Stimulated activated CD4-positive, alpha-beta T cell treated with anti-CD3 and anti-CD28 coated beads, Interleukin-2, amount 100 ng/mL, for 4 hours (primary cell): Measurements from ENCODE around the gene MYH14.

ENCODE experiments used
- DNase-seq: peaks from one replicate; pipeline ENCODE4 v3.0.0-alpha.2; 2020; ENCODE audit warnings: low read depth

The MYH14 gene

DNA sequence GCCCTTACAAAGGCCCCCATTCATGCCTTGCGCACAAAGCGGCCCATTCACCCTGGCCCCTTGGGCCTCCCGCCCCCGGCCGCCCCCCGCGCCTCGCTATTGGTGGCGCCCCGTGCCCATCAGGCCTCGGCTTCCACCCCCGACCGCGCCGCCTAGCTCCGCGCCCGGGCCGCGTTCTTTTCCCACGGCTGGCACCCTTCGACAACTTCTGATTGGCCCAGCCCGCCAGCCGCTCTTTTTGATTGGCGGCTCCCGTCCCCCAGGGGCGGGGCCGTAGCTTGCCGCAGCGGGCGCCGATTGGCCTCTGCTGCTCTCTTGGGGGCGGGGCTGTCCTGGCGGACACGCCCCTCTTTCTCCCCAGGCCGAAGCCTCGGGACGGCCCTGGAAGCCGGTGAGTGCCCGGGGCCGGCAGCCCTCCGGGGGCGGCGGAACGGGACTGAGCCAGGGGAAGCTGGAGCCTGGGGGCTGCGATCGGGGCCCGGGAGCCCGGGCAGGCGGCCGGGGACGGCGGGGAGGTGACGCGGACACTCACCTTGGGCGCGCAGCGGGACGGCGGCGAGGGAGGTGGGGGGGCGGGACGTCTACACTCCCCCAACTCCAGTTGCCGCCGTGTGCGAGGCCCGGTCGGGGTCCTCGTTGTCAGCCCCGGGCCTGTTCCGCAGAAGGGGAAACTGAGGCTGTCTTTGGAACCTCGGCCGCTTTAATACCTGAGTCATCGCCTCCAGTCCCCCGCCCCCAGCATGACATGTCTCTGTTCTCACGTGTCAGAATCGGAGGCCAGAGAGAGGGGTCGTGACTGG lies at the start of gene MYH14:
MYH14 (plus strand) TSS at position 342 of the 800 bp plus-strand sequence. CDS start 6,744 bp downstream, outside the sequence.
- no peak for DNase-seq

DNA sequence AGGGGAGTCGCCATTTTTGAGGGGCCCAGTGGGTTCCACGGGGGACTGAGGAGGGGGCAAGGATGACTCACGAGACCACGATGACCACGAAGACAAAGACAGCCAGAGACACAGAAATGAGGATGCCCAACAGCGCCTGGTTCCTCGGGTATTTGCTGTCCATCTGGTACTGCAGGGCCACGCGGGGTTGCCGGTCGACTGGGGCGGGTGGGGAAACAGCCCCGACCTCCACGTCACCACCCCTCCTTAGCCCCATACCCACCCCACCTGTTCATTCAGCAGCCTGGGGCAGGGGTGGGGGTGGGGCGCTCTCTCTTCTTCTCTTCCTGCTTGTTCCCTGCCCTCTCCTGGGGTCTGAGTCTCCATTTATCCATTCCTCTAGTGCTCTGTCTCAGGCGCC lies 48.9 kb upstream of the MYH14 start:
- DNase-seq: no peak

DNA sequence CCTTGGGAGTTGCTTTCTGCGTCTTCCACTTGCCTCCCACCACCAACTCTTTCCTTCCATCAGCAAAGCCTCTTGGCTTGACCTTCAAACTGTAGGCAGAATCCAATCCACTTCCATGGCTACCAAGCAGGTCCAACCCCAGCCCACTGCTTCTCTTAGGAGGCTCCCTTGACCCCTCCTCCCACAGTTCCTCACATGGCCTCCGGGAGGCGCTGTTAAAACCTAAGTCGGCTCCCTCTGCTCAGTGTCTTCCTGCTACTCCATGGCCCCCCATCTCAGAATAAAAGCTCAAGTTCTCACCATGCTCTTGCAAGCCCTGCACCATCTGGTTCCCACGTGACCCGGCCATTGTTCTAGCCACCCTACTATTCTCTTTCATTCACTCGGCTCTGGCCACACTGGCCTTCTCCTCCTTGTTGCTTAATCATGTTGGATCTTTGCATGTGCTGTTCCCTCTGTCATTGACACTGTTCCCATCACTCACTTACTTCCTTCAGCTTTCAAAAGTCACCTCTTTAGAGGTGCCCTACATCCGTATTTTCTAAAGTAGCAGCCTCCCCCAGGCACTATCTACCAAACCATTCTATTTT lies 47.8 kb upstream of the MYH14 start:
- no peak for DNase-seq

DNA sequence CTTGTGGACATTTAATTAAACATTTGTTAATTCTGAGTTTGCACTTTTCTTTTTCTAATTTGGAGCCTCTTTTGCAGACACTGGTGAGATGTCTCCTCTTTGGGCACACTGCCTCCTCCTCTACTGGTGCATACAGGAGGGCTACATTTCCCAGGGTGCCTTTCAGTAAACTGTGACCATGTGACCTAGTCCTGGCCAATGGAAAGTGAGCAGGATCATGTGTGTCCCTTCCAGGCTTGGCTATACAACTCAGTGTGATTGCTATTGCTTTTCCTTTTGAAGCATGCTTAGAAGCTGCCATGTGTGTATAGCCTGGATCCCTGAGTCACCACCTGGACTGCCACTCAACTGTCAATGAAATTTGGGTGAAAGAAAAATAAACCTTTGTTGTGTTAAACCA lies 44.8 kb upstream of the MYH14 start:
- DNase-seq: no peak

DNA sequence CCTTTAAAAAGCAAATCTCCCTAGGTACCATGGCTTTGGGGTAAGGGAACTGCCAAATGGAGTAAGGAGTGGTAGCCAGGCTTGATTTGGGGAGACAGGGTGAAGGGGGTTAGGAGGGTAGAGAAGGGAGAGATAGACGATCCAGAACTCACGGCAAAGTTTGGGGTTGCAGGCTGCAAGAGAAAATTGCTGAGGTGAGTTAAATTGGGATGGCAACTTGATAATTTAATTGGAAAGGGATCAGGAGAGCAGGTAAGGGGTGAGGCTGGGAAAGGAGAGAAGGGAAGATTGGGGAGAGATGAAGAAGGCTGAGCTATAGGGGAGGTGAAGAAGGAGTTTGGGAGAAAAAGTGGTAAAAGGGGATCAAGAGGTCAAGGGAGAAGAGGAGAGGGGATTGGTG lies 44.3 kb upstream of the MYH14 start:
- no peak for DNase-seq

DNA sequence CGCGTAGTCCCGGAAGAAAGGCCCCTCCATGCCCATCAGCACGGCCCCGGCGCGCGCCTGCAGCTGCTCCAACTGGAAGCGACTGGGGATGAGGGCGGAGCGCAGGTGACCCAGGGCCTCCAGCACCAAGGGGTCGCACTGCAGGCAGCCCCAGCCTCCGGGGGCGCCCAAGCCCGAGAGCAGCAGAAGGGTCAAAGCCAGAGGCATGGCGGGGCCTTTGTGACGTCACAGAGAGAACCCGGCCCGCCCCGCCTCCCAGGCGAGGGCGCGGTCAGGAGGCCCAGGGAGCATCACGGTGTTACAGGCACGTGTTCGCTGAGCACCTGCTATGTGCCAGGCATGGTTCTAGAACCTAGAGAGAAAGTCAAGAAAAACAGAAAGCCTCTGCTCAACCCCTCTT lies 40.4 kb upstream of the MYH14 start, which contains the start of gene IZUMO2:
IZUMO2 (minus strand) TSS at position 294 of the 400 bp plus-strand sequence; CDS start at position 207, 87 bp downstream.
- DNase-seq: no peak

DNA sequence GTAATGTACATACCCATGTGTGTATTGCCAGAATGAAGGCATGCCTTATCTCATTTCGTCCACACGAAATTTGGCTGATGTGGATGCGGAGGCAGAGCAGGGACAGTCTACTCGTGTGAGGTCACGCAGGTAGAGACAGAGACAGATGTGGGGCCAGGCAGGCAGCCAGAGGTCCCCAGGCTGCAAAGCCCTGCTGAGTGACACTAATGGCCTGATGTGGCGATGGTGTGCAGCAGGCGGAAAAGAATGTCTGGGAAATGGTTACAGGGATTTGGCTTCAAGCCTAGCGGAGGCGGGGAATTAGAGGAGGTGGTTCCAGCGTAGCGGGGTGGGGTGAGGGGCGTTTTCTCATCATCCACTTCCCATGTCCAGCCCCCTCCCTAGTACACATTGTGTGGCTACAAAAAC lies 36.1 kb upstream of the MYH14 start:
- no peak for DNase-seq

DNA sequence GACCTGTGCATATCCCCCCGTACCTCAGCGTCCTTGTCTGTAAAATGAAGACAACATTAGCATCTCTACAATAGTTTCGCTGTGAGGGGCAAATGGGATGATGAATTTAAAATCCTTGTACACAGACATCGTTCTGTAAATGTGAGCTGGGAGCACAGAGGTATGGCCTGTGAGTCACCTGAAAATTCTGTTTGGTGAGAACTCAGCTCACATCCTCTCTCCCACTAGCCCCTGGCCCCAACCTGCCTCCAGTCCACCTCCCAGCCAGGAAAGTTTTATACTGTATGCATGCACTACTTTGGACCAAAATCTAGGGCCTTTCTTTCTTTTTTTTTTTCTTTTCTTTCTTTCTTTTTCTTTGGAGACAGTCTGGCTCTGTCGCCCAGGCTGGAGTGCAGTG lies 31.7 kb upstream of the MYH14 start:
- no peak for DNase-seq

DNA sequence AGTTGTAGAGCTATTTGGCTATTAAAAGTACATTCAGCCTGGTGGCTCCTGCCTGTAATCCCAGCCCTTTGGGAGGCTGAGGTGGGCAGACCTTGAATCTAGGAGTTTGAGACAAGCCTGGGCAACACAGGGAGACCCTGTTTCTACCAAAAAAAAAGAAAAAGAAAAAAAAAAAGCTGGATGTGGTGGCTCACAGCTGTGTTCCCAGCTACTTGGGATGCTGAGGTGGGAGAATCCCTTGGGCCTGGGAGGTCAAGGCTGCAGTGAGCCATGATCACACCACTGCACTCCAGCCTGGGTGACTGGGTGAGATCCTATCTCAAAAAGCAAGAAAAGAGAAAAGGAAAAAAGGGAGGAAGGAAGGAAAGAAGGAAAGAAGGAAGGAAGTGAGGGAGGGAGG lies 30.7 kb upstream of the MYH14 start:
- DNase-seq: no peak

DNA sequence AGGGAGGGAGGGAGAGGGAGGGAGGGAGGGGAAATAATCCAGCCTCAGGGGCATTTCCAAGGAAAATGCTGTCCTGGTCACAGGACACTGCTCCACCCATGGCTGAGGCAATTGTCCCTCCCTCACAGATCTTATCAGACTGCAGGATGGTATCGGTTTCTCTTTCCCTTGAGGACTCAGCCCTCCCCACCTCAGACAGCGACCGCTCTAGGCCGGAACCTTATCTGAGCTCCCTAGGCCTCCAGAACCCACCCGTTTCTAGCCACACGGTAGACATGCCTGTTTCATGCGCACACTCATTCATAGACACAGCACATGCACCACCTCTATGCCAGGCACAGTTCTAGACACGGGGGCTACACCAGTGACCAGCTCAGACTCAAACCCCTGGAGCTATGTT lies 30.3 kb upstream of the MYH14 start:
- no peak for DNase-seq

DNA sequence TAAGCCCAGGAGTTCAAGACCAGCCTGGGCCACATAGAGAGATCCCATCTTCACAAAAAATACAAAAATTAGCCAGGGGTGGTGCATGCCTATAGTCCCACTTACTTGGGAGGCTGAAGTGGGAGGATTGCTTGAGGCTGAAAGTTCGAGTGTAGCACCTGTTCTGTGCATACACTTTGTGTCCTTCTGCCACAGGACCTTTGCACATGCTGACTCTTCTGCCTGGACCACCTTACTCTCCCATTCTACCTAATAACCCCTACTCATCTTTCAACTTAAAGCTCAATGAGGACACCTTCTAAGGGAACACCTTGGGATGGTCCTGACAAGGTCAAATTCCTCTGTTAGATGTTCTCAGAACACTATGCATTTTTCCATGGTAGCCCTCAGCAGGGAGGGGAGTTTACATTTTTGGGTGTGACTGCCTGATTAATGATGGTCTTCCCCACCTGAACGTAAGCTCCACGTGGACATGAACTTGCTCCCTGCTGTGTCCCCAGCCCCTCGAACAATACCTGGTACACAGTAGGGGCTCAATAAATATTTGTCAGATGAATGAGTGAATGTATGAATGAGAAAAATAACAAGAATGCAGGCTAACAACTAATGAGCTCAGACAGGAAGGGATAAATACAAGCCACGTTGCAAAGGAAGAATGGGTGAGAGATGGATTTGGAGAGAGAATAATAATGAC lies 29.2 kb upstream of the MYH14 start:
- no peak for DNase-seq

DNA sequence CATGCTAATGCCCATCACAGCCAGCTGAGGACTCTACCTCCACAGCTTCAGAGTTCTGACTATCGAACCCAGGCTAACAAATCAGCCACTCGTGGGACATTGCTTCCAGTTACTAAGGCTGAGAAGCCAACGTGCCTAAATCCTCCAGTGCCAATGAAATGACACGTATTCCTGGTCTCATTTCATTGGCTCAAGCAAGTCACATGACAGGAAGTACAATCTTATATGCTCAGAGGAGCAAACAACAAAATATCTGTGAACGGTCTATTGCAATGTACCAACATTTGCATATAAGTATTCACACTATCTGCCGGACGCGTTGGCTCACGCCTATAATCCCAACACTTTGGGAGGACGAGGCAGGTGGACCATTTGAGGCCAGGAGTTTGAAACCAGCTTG lies 27.5 kb upstream of the MYH14 start:
- DNase-seq: no peak

DNA sequence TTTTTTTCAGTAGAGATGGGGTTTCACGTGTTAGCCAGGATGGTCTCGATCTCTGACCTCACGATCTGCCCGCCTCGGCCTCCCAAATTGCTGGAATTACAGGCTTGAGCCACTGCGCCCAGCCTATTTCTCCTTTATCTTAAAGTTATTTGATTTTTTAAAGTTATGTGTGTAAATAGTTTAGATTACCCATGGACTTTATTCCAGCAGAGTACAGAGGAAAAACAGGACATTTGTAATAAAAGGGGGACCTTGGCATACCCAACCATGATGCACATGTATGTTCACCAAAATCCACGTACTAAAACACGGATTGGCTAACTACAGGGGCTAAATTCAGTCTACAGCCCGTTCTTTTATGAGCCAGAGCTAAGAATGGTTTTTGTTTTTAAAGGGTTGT lies 26.6 kb upstream of the MYH14 start:
- no peak for DNase-seq

DNA sequence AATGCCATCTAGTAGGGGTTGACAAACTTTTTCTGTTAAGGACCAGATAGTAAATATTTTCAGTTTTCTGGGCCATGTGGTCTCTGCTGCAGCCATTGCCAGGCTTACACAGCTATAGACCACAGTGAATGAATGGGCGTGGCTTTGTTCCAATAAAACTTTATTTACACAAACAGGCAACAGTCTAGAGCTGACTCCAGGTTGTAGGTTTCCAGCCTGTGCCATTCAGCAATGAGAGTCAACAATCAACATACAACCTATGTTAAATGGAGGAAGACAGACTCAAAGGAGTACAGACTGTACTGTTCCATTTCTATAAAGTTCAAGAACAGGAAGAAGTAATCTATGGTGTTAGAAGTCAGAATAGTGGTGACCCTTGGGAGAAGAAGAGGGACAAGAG lies 25.1 kb upstream of the MYH14 start:
- no peak for DNase-seq

DNA sequence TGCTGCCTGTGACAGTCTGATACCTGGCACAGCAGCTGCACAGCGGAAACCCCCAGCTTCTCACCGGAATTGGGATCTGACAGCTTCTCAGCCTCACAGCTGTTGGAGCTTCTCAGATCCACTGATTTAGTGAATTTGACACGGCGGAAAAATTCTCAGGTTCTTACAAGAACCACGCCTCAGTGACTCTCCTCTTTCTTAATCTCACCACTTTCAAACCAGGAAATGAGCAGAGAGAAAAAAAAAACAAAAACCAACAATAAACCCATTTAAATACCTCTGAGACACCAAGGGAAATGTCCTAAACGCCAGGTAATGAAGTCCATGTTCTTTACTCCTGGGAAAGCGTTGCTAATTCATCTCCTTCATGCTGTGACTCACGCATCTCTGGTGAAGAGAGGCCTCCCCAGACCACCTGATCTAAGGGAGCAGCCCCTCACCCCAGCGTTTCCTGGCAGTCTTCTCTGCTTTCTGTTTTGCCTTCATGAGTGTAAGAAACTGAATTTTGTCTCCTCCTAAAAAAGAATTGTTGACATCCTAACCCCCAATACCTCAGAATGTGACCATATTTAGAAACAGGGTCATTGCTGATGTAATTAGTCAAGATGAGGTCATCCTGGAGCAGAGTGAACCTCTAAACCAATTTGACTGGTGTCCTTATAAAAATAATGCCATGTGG lies 24.4 kb upstream of the MYH14 start:
- DNase-seq: no peak

DNA sequence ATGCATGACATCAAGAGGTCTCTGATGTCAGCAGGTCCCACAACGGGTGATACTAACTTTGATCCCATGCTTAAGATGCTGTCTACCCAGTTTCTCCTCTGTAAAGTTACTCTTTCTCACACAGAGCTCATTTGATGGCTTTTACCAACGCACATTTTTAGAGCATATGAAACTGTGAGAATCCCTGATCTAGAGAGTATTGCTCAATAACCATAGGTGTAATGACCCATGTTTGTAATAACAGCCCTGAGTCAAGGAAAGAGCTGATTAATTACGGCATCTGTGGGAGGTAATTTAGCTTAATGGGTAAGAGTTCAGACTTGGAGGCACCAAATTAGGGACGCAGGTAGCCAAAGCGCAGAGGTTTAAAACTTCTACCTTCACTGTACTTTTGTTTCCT lies 22.3 kb upstream of the MYH14 start:
- no peak for DNase-seq

DNA sequence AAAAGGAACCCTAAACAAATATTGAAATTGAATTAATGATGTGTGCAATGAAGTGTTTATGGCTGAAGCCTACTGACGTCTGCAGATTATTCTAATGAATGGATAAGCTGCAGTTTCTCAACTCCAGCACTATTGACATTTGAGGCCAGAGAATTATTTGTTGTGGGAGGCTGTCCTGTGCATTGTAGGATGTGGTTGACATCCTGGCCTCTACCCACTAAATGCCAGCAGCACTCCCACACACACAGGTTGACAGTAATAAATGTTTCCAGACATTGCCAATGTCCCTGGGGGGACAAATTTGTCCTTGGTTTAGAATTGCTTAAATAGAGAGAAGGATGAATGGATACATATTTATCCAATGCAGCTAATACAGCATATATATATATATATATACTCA lies 19.2 kb upstream of the MYH14 start:
- no peak for DNase-seq

DNA sequence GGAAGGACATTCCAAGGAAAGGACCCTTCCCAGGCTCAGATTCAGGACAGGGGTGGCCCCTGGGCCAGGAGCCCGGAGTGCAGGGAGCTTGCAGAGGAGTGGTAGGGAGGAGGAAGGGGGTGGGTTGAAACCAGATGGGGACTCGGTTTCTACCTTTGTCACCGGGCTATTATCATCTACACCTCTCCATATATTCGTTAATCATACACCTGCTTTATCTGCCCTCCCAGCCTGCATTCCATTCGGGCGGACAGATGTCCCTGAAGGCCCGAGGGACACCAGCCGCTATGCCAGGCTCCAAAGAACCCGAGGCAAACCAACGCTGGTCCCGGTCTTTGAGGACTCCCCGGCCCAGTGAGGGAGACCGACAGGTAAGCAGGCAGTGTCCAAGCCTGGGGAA lies 15.5 kb upstream of the MYH14 start:
- no peak for DNase-seq

DNA sequence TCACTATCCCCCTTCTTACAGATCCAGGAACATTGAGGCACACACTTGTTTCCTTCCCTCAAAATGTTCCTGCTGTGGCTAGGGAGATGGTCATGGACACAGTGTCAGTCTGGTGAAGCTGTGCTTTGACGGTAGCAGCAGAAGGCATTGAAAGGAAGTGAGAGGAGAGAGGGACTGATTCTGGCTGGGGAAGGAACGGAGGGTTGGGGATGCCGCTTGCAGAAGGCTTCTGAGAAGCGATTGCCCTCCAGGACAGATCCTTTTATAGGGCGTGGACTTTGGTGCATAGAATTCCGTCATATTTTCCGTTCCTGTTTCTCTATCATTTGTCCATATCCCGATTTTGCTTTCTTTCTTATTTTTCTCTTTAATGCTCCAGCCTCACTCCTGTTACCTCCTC lies 14.1 kb upstream of the MYH14 start:
- DNase-seq: no peak

DNA sequence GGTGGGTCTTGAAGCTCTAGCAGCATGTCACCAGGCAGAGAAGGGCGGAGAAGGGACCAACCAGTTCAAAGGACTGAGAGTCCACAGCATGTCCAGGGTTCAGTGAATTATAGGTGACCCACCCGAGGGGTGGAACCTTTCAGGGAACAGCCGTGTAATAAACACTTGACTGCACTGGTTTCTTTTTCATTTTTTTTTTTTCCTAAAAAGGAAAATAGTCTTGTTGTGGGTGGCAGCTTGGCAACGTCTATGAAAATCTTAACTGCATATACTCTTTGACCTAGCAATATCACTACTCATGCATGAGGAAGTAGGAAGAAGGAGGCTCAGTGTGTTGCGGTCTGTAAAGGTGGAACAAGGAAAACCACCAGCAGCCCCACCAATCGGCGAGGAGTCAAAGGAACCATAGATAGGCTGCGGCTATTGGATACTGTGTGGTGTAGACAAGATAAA lies 13.0 kb upstream of the MYH14 start:
- no peak for DNase-seq

DNA sequence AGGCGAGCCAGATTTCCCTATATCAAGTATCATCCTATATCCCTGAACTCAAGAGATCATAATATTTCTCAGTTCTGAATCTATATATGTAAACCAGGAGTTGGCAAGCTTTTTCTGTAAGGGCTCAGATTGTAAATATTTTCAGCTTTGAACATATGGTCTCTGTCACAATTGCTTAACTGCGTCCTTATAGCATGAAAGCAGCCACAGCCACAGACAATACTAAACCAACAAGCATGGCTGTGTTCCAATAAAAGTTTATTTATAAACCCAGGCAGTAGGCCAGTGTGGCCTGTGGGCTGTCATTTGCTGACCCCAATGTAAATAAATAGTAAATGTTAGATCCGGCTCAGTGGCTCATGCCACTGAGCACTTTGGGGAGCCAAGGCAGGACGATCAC lies 12.2 kb upstream of the MYH14 start:
- DNase-seq: no peak

DNA sequence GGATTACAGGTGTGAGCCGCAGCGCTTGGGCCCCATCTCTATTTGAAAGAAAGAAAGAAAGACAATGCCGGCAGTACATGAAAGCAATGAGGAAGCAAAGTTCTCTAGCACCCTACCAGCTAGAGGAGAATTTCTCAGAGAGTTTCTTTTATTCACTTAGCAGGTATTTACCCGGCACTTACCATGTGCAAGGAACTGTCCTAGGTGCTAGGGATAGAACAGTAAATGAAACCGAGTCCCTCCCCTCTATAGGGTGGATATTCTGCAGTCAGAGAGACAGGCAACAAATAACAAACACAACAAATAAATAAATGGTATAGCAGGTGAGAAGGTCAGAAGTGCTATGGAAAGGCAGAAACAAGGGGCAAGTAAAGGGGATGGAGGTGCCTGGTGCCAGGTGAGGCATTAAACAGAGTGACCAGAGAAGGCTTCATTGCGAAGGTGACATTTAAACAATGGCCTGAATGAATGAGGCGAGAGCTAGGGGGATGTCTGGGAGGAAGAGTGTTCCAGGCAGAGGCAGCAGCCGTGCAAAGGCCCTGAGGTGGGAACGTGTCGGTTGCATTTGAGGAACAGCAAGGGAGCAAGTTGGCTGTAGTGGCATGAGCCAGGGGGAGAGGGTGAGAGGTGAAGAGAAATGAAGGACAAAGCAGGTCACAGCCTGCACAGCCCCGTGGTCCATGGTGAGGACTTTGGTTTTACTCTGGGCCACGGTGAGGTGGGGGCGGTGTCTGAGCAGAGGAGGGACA lies 10.8 kb upstream of the MYH14 start:
- no peak for DNase-seq
